Skeletal muscle tissue (tissue), 4 donors: ENCODE data around the gene ACKR2. TPM values are rescaled to one million over a fixed set of nuclear protein-coding genes. Genes with fewer than 3 reads are reported as not detected.

Experiments used
- H3K27ac ChIP-seq: one replicate; pipeline ENCODE4 v1.7.0; 2013; ENCODE audit warnings: mild to moderate bottlenecking, low read depth, low read length, inconsistent platforms
- H3K27me3 ChIP-seq, 3 donors: one replicate each; pipeline ENCODE4 v1.7.0; 2013; ENCODE audit warnings: low read length in 3 of 3; ENCODE audit not compliant: control insufficient read depth in 3 of 3, insufficient read depth in 3 of 3
- H3K36me3 ChIP-seq, 3 donors: one replicate each; pipeline ENCODE4 v1.7.0; 2013; ENCODE audit warnings: low read length in 3 of 3; ENCODE audit not compliant: control insufficient read depth in 3 of 3, insufficient read depth in 3 of 3
- H3K4me1 ChIP-seq, 3 donors: one replicate each; pipeline ENCODE4 v1.7.0; 2013; ENCODE audit warnings: low read length in 3 of 3, mild to moderate bottlenecking in 3 of 3; ENCODE audit not compliant: control insufficient read depth in 3 of 3, insufficient read depth in 3 of 3
- H3K4me3 ChIP-seq, 3 donors: one replicate each; pipeline ENCODE4 v1.7.0; 2013; ENCODE audit warnings: low read length in 3 of 3
- H3K9ac ChIP-seq, 3 donors: one replicate each; pipeline ENCODE4 v1.7.0; 2013; ENCODE audit warnings: low read length in 3 of 3, mild to moderate bottlenecking in 3 of 3, moderate library complexity in 2 of 3, low read depth in 1 of 3
- H3K9me3 ChIP-seq, 3 donors: one replicate each; pipeline ENCODE4 v1.7.0; 2013; ENCODE audit warnings: low read length in 3 of 3; ENCODE audit not compliant: control insufficient read depth in 3 of 3
- total RNA-seq: library from RNA; depleted of rRNA; stranded (reverse); fragments of >200 nt; gene quantifications from one replicate; pipeline ENCODE4 v1.2.3, GENCODE V29; 2014
- donor health status: Osteomylitis.

ACKR2 gene
- total RNA-seq, 1 donor from 2014 or later, result 1.6 TPM

- peaks cover 9 to 17% (median 11%) of the 10 kb centered on the region in 3 donors for H3K4me1 ChIP-seq
- H3K9ac ChIP-seq, result no peak overlapping the region
- H3K27ac ChIP-seq, result no peak overlapping the region
- no peaks in the 10 kb centered on the region for H3K9me3 ChIP-seq
- no peaks in the 10 kb centered on the region for H3K36me3 ChIP-seq
- H3K4me3 ChIP-seq, result no peak overlapping the region
- H3K27me3 ChIP-seq, result no peaks in the 10 kb centered on the region
Observed at GRCh38 chr3:42873221-42873982, 64.2 kb downstream of the ACKR2 start.

GRCh38 chr3:42874749-42875148, 65.5 kb downstream of the ACKR2 start:
- peaks cover 9 to 17% (median 11%) of the 10 kb centered on the region in 3 donors for H3K4me1 ChIP-seq
- H3K9ac ChIP-seq, result no peak overlapping the region
- H3K36me3 ChIP-seq, result no peaks in the 10 kb centered on the region
- H3K4me3 ChIP-seq, result no peak overlapping the region
- H3K27ac ChIP-seq, result no peak overlapping the region
- H3K27me3 ChIP-seq, result no peaks in the 10 kb centered on the region
- no peaks in the 10 kb centered on the region for H3K9me3 ChIP-seq

GRCh38 chr3:42875325-42876151, 66.3 kb downstream of the ACKR2 start, which contains the start of gene CYP8B1:
Gene CYP8B1 (minus strand): TSS chr3:42875879. CDS start chr3:42875816, 63 bp downstream.
- H3K27ac ChIP-seq, result no peak within 1 kb of the TSS
- peaks cover 13 to 20% (median 15%) of the 10 kb centered on the region in 3 donors for H3K4me1 ChIP-seq
- no peak within 1 kb of the TSS for H3K9ac ChIP-seq
- no peaks in the 10 kb centered on the region for H3K9me3 ChIP-seq
- H3K27me3 ChIP-seq, result no peaks in the 10 kb centered on the region
- H3K36me3 ChIP-seq, result no peaks in the 10 kb centered on the region
- no peak within 1 kb of the TSS for H3K4me3 ChIP-seq

DNA sequence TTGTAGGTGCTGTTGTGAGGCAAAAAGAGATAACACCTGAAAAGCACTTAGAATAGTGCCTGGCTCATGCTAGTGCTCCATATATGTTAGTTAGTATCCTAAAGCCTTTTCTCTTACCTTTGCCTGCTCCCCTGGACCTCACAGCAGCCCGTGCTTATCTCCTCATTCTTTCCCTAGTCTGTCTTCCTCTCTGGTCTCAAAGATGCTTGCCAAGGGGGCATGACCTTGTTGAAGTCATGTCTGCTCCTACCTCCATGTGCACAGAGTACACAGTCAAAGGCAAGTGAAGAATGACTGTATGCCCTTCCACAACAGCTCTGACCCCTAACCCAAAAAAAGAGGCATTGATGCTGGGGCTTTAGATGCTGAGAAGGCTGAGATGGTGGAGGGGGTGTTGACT, 67.2 kb downstream of the ACKR2 start:
- H3K9ac ChIP-seq, result no peak overlapping the region
- H3K36me3 ChIP-seq, result no peaks in the 10 kb centered on the region
- H3K9me3 ChIP-seq, result no peaks in the 10 kb centered on the region
- no peak overlapping the region for H3K27ac ChIP-seq
- peaks cover 14 to 23% (median 20%) of the 10 kb centered on the region in 3 donors for H3K4me1 ChIP-seq
- H3K4me3 ChIP-seq, result no peak overlapping the region
- no peaks in the 10 kb centered on the region for H3K27me3 ChIP-seq

DNA sequence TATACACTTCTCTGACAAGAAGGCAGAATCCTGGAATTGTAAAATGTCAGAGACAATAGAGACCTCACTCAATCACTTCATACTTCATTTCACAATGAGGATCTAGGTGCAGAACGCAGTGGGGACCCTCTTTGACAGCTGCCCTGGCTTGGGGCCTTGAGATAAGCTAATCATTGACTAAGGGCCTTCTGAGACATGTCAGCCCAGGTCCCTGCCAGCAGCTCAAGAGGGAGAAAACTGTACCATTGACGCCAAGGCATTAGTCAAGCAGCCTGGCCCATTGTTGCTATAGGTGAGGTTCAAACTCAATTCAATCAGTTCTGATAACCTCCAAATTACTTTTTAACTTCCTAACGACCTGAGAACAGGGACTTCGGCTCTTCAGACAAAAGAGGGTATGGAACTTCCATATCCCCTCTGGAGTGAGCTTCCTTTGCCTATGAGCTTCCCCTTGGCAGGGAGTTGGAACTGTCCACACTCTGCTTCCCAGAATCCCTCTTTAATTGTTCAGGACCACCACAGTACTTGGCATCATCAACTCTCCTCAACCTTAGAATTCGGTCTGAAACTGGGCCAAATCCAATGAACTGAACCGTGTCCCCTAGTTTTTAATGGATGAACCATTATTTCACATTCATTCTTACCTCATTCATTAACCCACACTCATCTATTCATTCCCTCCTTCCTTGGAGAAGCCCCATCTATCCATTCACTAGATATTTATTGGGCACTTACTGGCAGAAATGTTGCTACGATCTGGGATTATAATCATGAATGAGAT, 67.9 kb downstream of the ACKR2 start:
- Histone ChIP-seq H3K27me3 (no peaks in the 10 kb centered on the region), H3K9ac (no peak overlapping the region), H3K27ac (no peak overlapping the region), H3K4me3 (no peak overlapping the region), H3K36me3 (no peaks in the 10 kb centered on the region), H3K4me1 (peaks cover 9 to 20% (median 19%) of the 10 kb centered on the region in 3 donors), H3K9me3 (no peaks in the 10 kb centered on the region)

- H3K9me3 ChIP-seq, result no peaks in the 10 kb centered on the region
- H3K4me3 ChIP-seq, result no peak overlapping the region
- H3K9ac ChIP-seq, result no peak overlapping the region
- H3K27me3 ChIP-seq, result no peaks in the 10 kb centered on the region
- no peak overlapping the region for H3K27ac ChIP-seq
- H3K36me3 ChIP-seq, result no peaks in the 10 kb centered on the region
- H3K4me1 ChIP-seq, result peaks cover 9 to 16% (median 15%) of the 10 kb centered on the region in 3 donors
Observed at GRCh38 chr3:42877881-42878280, 68.6 kb downstream of the ACKR2 start.

DNA sequence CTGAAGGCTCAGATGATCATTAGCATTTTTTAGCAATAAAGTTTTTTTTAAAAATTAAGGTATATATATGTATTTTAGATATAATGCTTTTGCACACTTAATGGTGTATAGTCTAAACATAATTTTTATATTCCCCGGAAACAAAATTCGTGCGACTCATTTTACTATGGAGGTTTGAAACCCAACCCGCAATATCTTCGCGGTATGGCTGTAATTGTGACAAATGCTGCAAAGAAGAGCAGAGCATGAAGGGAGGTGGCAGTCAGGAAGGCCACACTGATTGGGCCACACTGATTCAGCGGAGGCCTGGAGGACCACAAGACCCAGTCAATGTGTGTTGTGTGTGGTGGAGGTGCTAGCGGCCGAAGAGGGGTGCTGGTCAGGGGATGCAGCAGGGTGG, 70.9 kb downstream of the ACKR2 start:
- Histone ChIP-seq H3K4me1 (peaks cover 9 to 16% (median 15%) of the 10 kb centered on the region in 3 donors), H3K36me3 (no peaks in the 10 kb centered on the region), H3K9me3 (no peaks in the 10 kb centered on the region), H3K27me3 (no peaks in the 10 kb centered on the region), H3K9ac (peak overlapping the region; percentile 80 to 92 (median 90)), H3K27ac (peak overlapping the region; percentile 69), H3K4me3 (peak overlapping the region; percentile 73 to 79 (median 77))

DNA sequence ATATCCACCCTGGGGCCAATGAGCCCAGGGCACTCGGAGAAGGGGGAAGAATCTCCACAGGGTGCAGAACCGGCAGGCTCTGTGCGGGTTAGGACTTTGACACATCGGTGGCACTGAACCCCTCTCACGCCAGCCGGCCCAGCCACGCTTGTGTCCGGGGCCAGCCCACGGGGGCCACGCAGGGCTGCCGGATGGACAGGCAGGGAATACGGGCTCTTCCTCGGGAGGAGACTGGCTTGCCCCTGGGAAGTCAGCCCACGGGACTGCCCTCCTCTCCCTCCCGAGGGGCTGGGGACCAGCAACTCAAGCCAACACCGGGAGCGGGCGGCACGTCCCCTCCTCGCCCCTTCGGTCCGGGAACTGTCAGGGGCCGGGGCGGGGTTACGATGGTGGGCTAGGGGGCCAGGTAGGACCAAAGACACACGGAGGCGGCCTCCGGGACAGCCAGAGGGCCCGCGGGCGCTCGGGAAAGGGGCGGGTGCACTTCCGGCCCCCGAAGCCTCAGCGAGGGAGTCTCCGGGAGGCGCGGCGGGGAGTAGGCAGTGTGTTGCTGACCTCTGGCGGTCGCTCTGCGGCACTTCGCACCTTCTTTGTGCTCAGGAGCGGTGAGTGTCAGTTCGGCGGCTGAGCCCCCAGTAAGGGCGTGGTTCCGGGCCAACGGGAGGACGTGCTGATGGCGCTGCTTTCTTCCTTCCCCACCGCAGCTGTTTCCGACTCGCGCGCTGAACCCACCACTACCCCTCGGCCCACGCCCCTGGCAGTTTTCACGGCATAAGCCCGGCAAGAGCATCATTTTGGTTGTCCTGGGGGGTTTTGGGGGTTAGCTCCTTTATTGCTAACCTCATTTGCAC, 71.6 kb downstream of the ACKR2 start:
- H3K4me3 ChIP-seq, result peak overlapping the region; percentile 73 to 79 (median 77)
- peaks cover 9 to 15% (median 14%) of the 10 kb centered on the region in 3 donors for H3K4me1 ChIP-seq
- peak overlapping the region; percentile 80 to 92 (median 90) for H3K9ac ChIP-seq
- H3K9me3 ChIP-seq, result no peaks in the 10 kb centered on the region
- H3K27ac ChIP-seq, result peak overlapping the region; percentile 69
- H3K27me3 ChIP-seq, result no peaks in the 10 kb centered on the region
- H3K36me3 ChIP-seq, result no peaks in the 10 kb centered on the region
